DOHH2 (cell line): ENCODE measurements around the gene NINJ2.

Source experiments
- EZH2phosphoT487 ChIP-seq: fragments of 200-600 bp; sonication (generic); IDR thresholded peaks from 2 replicates; pipeline ENCODE4 v1.6.1; 2017; ENCODE audit warnings: borderline replicate concordance, mild to moderate bottlenecking, antibody characterized with exemption, low read length, moderate library complexity, mixed read lengths
- TF ChIP-seq, protein P1 (sequence below): fragments of 200-600 bp; sonication (generic); IDR thresholded peaks from one replicate; pipeline ENCODE4 v1.5.1; 2014; ENCODE audit warnings: antibody characterized with exemption, mild to moderate bottlenecking, low read depth, low read length; ENCODE audit not compliant: poor library complexity, severe bottlenecking

DNA sequence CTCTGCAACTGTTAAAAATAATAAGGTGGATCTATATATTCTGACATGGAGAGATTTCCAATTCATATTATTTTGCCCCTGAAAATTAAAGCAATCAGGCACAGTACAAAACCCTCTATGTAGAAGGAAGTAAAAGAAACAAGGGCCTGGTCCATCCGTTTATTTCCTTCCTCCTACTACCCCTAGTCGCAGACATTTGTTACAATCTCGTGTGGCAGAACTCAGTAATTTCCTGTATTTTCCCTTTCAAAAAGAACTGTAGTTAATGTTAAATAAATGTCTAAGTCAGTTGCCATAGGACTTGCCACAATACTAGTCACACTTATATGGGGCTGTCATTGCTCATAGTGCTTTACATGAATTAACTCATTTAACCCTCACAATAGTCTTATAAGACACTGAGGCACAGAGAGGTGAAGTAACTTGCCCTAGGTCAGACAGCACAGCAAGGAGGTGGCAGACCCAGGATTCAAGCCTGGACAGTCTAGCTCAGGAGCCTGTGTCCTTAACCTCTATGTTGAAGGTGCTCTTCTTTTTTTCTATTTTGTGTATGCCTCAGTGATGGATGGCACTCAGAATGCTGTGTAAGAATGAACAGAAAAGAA lies 24.2 kb downstream of the NINJ2 start:
- TF ChIP-seq, protein P1, sequence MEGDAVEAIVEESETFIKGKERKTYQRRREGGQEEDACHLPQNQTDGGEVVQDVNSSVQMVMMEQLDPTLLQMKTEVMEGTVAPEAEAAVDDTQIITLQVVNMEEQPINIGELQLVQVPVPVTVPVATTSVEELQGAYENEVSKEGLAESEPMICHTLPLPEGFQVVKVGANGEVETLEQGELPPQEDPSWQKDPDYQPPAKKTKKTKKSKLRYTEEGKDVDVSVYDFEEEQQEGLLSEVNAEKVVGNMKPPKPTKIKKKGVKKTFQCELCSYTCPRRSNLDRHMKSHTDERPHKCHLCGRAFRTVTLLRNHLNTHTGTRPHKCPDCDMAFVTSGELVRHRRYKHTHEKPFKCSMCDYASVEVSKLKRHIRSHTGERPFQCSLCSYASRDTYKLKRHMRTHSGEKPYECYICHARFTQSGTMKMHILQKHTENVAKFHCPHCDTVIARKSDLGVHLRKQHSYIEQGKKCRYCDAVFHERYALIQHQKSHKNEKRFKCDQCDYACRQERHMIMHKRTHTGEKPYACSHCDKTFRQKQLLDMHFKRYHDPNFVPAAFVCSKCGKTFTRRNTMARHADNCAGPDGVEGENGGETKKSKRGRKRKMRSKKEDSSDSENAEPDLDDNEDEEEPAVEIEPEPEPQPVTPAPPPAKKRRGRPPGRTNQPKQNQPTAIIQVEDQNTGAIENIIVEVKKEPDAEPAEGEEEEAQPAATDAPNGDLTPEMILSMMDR: no peak
- TF ChIP-seq EZH2phosphoT487: no peak
